GM19351 (cell line): ENCODE data around the gene ANXA4.
A peak's percentile ranks its signal among the peaks of the same experiment; 100 is the strongest.

ENCODE experiments used
- ATAC-seq: cut with Tn5 transposase; IDR thresholded peaks from one replicate; pipeline ENCODE4 v1.9.1; 2021; ENCODE audit warnings: mild to moderate bottlenecking, moderate library complexity; ENCODE audit not compliant: unreplicated experiment

Gene ANXA4

DNA sequence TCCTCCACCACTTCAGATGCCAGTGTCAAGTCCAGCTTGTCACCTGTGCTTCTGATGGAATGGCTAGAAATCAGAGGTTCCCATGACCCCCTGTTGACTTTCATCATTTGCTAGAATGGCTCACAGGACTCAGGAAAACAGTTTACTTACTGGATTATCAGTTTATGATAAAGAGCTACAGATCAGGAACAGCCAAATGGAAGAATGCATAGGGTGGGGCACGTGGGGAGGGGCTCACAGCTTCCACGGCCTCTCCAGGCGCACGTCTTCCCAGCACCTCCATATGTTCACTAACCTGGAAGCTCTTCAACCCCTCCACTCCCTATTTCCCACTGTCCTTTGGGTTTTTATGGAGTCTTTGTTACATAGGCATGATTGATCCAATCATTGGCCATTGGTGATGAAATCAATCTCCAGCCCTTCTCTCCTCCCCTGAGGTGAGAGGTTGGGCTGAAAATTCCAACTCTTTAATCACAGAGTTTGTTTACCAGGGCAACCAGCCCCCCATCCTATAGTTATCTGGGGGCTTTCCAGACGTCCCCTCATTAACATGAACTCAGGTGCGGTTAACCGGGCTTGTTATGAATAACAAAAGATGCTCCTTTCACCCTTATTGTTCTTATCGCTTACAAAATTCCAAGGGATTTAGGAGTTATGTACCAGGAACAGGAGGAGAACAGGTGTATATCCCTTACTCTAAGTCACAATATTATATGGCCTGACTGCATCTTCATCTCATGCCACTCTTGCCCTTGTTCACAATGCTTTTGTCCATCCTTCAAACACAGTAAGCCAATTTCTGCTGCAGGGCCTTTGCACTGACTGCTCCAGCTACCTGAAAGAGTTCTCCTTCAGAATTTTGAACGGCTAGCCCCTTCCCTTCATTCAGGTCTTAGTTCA, 35.2 kb downstream of the ANXA4 start:
- no peak for ATAC-seq

DNA sequence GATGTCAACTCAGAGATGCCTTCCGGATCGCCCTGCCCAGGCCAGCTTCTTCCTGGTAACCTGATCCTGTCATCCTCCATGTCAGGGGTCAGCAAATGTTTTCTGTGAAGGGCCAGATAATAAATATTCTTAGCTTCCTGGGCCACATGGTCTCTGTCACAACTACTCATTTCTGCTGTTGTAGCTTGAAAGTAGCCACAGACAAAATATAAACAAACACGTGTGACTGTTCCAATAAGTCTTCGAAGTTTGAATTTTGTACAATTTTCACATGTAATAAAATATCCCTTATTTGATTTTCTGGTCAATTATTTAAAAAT, 35.8 kb downstream of the ANXA4 start:
- ATAC-seq = no peak

DNA sequence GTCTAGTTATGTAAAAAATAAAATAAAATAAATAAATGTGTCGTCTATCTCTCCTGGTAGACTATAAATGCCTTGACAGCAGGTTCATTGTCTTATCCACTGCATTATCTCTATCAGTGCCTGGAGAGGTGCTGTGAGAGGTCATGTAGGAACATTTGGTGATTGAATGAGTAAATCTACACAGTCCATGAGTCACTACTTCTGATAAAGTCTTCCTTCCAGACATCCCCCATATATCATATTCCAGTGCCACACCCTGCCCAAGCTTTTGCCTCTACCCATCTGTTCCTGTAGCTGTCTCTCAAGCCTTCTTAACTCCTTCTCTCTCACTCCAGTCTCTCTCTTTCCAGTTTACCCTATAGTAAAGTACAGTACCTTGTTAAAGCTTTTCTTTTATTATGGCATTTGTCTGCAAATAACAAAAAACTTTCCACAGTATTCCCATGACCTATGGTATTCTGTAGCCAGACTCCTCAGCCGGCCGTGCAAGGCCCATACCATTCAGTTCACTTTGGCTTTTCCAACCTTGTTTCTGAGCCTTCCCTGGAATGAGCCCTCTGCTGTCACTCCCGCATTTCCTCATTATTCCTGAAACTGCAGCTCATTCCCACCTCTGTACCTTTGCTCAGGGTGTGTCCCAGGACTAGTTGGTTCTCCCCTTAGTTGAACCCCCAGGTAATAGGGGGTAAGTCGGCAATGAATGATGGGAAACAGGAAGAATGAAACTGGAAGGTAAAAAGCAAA, 37.5 kb downstream of the ANXA4 start:
- no peak for ATAC-seq

DNA sequence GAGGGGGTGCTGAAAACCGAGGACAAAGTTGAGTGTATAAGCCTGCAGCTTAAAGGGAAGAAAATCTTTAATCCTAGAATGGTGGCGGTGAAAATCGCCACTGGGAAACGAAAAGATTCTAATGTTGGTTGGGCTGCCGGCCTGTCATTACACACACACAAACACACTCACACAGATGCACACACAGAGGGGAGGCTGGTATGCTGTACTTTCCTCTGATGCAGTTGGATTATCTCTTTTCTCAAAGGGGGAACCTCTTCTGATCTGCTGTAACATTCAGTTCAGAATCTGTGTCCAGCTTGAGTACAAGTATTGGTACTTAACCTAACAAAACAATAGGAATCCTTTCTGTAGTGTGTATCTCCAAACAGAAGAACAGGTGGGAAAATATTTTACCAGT, 39.0 kb downstream of the ANXA4 start:
- no peak for ATAC-seq

- ATAC-seq = no peak
These were observed 39.7 kb downstream of the ANXA4 start for GRCh38 chr2:69781321-69782248.

DNA sequence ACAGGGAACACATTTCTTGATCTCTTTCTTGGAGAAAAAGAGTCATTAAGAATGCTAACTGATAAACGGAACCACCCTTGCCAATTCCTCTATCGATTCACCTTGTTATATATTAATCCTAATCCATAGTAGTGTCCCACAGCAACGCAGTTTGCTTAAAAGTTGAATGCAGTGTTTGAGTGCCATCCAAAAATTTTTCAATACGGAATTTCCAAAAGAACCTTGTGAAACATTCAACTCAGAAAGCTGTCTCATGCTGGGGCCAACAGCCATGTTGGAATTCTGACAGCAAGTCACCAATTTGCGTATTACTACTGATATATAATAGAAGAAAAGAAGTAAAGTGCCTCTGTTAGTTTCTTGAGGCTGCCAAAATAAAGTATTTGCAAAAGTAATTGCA, 42.3 kb downstream of the ANXA4 start:
- no peak for ATAC-seq

DNA sequence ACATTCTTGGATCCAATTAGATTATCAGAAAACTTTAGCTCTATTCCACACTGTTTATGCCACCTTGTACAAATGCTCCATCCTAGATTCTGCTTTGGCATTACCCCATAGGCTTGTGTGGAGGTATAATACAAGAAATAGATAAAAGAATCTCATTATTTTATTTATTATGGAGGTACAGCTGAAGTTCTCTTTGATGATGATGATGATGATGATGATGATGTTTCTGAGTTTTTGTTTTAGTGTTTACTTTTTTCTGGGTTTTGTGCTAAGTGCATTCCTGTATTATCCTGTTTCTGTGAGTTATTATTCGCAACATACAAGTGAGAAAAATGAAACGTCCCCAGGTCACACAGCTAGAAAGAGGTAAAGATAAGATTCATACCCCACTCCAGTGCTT, 43.4 kb downstream of the ANXA4 start:
- no peak for ATAC-seq

- no peak for ATAC-seq
These were observed 44.2 kb downstream of the ANXA4 start for GRCh38 chr2:69786052-69786560.

DNA sequence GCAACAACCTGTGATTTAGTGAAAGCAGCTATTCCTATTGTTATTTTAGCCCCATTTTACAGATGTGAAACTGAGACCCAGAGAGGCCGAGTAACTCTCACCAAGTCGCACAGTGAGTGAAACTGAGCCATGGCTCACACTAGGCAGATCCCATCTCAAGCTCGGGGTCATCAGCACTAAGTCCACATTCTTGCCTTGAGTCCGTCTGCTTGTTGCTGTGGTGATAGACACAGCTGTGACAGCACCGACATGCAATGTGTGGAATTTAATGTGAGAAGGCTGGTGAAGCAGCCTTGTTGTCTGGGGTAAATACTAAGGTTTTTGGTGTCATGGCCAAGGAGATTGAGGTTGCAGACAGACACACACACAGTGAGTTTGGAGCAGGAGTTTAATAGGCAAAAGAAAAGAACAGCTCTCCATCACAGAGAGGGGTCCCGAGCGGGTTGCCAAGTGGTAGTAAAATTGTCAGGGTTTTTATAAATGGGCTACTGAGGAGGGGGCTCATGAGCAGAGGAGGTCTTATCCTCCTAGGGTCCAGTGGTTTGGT, 47.3 kb downstream of the ANXA4 start:
- peak; percentile 83 for ATAC-seq

- ATAC-seq = peak; percentile 43
These were observed 48.1 kb downstream of the ANXA4 start for GRCh38 chr2:69789772-69790600.

GRCh38 chr2:69790601-69790959, 48.6 kb downstream of the ANXA4 start:
- no peak for ATAC-seq

DNA sequence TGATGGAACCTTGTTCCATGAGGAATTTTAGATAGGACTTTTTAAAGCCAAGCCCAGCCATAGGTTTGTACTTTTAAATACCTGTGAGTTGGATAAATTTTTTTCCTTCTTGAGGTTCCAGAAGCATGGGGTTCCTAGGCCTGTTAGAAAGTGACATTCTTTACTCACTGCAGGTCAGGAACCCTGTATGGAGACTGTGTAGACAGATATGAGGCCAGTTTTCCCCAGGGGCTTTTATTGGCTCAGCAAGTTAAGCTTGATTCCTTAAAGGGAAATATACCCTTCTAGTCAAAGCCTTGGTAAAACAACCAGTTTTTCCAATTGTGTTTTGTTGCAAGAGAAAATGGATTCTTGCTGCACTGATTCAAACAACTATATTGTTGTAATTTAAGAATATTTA, 49.1 kb downstream of the ANXA4 start:
- no peak for ATAC-seq

DNA sequence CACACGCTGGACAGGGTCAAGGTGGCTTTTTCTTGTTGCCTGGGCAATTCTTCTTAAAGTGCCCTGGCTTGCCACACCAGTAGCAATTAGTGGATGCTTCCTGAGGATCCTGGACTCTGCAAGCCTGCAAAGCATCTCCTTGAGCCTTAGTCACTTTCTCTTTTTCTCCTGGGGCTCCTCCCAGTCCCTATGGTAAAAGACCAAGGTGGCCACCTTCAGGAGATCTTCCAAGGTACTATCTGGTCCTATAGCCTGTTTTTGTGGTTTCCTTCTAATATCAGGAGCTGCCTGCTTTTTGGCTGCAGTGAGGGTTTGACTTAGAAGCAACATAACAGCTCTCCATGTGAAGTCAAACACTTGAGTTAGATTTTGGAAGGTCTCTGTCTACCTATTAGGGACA, 54.2 kb downstream of the ANXA4 start:
- ATAC-seq = no peak

GRCh38 chr2:69797235-69797634, 55.3 kb downstream of the ANXA4 start:
- ATAC-seq = no peak

GRCh38 chr2:69797836-69798289, 55.9 kb downstream of the ANXA4 start:
- ATAC-seq = no peak

DNA sequence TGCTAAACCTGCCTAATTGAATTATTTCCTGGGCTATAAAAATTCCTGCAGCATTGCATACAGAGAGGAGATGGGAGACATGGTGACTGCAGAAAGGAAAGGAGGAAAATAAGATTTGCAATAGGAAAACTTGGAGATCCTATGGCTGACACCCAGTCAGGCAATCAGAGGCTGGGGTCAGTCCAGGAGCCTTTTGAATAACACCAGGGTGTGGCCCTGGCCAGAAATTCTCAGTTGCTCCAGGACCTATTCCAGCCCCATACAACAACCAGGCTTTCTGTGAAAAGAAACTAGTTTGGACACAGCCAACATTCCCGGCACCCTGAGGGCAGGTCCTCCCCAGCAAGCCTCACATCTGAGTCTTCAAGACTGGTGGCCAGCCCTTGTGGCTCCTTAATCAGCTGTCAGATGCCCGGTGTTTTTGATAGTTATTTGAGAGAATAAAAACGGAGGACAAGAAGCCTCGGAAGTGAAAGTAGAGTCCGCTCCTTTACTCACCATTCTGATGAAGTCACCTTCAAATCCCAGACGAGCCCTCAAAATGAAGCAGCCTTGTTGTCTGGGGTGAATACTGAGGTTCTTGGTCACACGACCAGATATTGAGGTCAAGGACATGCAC, 56.5 kb downstream of the ANXA4 start:
- ATAC-seq = peak; percentile 27

- ATAC-seq = peak; percentile 54
These were observed 57.1 kb downstream of the ANXA4 start for GRCh38 chr2:69798909-69799526.

- ATAC-seq = no peak
These were observed 59.9 kb downstream of the ANXA4 start for GRCh38 chr2:69801745-69802290.
